DOHH2 (cell line): ENCODE data around the gene ALG1.
"Not testable (repeated sequence)": the region's sequence is repeated elsewhere in the genome, so short reads cannot be mapped to it uniquely, and the experiment has no call there.

Experiments used
- EZH2phosphoT487 ChIP-seq: fragments of 200-600 bp; sonication (generic); IDR thresholded peaks from 2 replicates; pipeline ENCODE4 v1.6.1; 2017; ENCODE audit warnings: borderline replicate concordance, mild to moderate bottlenecking, antibody characterized with exemption, low read length, moderate library complexity, mixed read lengths
- TF ChIP-seq, protein P1 (sequence below): fragments of 200-600 bp; sonication (generic); IDR thresholded peaks from one replicate; pipeline ENCODE4 v1.5.1; 2014; ENCODE audit warnings: antibody characterized with exemption, mild to moderate bottlenecking, low read depth, low read length; ENCODE audit not compliant: poor library complexity, severe bottlenecking

GRCh38 chr16:5099174-5099573 is 27.5 kb downstream of the ALG1 start:
- TF ChIP-seq, protein P1, sequence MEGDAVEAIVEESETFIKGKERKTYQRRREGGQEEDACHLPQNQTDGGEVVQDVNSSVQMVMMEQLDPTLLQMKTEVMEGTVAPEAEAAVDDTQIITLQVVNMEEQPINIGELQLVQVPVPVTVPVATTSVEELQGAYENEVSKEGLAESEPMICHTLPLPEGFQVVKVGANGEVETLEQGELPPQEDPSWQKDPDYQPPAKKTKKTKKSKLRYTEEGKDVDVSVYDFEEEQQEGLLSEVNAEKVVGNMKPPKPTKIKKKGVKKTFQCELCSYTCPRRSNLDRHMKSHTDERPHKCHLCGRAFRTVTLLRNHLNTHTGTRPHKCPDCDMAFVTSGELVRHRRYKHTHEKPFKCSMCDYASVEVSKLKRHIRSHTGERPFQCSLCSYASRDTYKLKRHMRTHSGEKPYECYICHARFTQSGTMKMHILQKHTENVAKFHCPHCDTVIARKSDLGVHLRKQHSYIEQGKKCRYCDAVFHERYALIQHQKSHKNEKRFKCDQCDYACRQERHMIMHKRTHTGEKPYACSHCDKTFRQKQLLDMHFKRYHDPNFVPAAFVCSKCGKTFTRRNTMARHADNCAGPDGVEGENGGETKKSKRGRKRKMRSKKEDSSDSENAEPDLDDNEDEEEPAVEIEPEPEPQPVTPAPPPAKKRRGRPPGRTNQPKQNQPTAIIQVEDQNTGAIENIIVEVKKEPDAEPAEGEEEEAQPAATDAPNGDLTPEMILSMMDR: not testable (repeated sequence)
- not testable (repeated sequence) for TF ChIP-seq EZH2phosphoT487
